ENCODE measurements around the gene POU3F2.

The POU3F2 gene

DNA sequence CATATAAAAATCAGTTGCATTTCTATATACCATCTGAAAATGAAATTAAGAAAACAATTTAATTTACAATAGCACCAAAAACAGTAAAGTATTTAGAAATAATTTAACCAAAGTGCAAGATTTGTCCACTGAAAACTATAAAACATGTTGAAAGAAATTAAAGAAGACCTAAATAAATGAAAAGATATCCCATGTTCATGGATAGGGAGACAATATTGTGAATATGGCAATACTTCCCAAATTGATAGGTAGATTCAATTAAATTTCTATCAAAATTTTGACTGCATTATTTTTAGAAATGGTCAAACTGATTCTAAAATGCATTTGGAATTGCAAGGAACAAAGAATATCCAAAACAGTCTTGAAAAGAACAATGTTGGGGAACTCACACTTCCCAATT, 17.6 kb upstream of the POU3F2 start:
- no peak overlapping the region for H2AK5ac ChIP-seq (ENCODE audit: low read depth, low read length)

DNA sequence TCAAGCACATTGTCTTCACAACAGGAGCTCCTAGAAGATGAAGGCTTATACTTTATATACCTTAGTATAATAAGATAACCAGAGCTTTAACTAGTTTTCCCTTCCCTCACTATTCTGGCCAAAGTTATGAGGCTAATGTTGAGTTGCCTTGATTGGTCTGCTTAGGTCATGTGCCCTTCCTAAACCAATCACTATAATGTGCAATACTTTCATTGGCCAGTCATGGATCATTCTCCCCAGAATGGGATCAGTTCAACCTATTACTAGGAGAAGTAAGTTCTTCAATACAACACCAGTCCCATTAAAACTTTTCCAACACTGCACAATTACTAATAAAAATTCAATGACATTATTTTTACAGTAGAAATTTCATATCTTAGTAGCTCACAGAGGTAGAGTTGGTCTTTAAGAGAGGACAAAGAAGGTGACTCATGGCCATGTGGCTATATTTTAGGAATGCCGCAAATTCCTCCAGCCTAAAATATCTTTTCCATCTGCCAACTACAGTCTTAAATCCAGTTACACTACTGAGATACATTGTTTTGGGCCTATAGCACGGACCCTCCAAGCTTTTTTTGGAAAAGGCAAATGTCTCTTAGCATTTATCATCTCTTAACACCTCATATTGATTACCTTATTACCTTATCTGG, 12.5 kb upstream of the POU3F2 start:
- no peak overlapping the region for H3K4me3 ChIP-seq (ENCODE audit: low read length in 2 of 2)
- no peak overlapping the region for H2BK12ac ChIP-seq (ENCODE audit: low read length)
- no peak overlapping the region for H3K18ac ChIP-seq (ENCODE audit: low read length)
- no peak overlapping the region for H3K9ac ChIP-seq (ENCODE audit: low read depth, low read length, poor library complexity)
- H3K4me1 ChIP-seq (ENCODE audit: control insufficient read depth in 2 of 2, insufficient read depth in 1 of 2, low read depth in 1 of 2, low read length in 2 of 2), result peaks cover 7 to 13% of the 10 kb centered on the region in 2 donors
- no peak overlapping the region for H4K91ac ChIP-seq (ENCODE audit: low read depth, low read length, poor library complexity)
- no CpG with 5 or more reads among the region's 2 CpGs for WGBS, 2 donors (ENCODE audit: extremely low coverage in 2 of 2, insufficient read length in 2 of 2, insufficient replicate concordance in 1 of 2)
- H3K36me3 ChIP-seq (replicated peaks in 1 of 2; ENCODE audit: control insufficient read depth in 2 of 2, insufficient read depth in 2 of 2, low read length in 2 of 2), result no peaks in the 10 kb centered on the region
- DNase-seq (ENCODE audit: low spot score), result no peak
- H3K9me3 ChIP-seq (replicated peaks in 1 of 2; ENCODE audit: control insufficient read depth in 2 of 2, insufficient read depth in 1 of 2, low read depth in 1 of 2, low read length in 2 of 2), result no peaks in the 10 kb centered on the region
- no peak overlapping the region for H2BK120ac ChIP-seq (ENCODE audit: low read depth, low read length)
- H2BK15ac ChIP-seq (ENCODE audit: low read length), result no peak overlapping the region
- H2AK5ac ChIP-seq (ENCODE audit: low read depth, low read length), result no peak overlapping the region
- H2AFZ ChIP-seq (ENCODE audit: low read length), result no peak overlapping the region
- H3K4me2 ChIP-seq (ENCODE audit: insufficient read depth, low read length, poor library complexity, severe bottlenecking), result no peak overlapping the region
- no peak overlapping the region for H2BK5ac ChIP-seq (ENCODE audit: low read length)
- no peak overlapping the region for H4K8ac ChIP-seq (ENCODE audit: low read depth, low read length)
- H3K23ac ChIP-seq (ENCODE audit: low read depth, low read length, poor library complexity), result no peak overlapping the region
- no peak overlapping the region for H3K4ac ChIP-seq (ENCODE audit: low read length)
- H3K27me3 ChIP-seq (ENCODE audit: control insufficient read depth in 3 of 3, insufficient read depth in 3 of 3, low read depth in 1 of 3, low read length in 3 of 3), result peaks cover 0 to 29% (median 5%) of the 10 kb centered on the region in 3 experiments
- no peak overlapping the region for H3K14ac ChIP-seq (ENCODE audit: low read length)
- H3K27ac ChIP-seq (replicated peaks; ENCODE audit: low read length), result no peak overlapping the region
- no peaks in the 10 kb centered on the region for H3K79me1 ChIP-seq (ENCODE audit: low read depth, low read length)

More for the DNA sequence above, 17.6 kb upstream of the POU3F2 start:
- H3K18ac ChIP-seq (ENCODE audit: low read length), result no peak overlapping the region
- DNase-seq (ENCODE audit: low spot score), result no peak
- no peak overlapping the region for H2BK5ac ChIP-seq (ENCODE audit: low read length)
- no peak overlapping the region for H3K4me2 ChIP-seq (ENCODE audit: insufficient read depth, low read length, poor library complexity, severe bottlenecking)
- no peaks in the 10 kb centered on the region for H3K4me1 ChIP-seq (ENCODE audit: control insufficient read depth in 2 of 2, insufficient read depth in 1 of 2, low read depth in 1 of 2, low read length in 2 of 2)
- no peaks in the 10 kb centered on the region for H3K36me3 ChIP-seq (replicated peaks in 1 of 2; ENCODE audit: control insufficient read depth in 2 of 2, insufficient read depth in 2 of 2, low read length in 2 of 2)
- no peak overlapping the region for H4K8ac ChIP-seq (ENCODE audit: low read depth, low read length)
- H3K9me3 ChIP-seq (replicated peaks in 1 of 2; ENCODE audit: control insufficient read depth in 2 of 2, insufficient read depth in 1 of 2, low read depth in 1 of 2, low read length in 2 of 2), result peaks cover 0 to 6% of the 10 kb centered on the region in 2 donors
- H3K9ac ChIP-seq (ENCODE audit: low read depth, low read length, poor library complexity), result no peak overlapping the region
- H3K27ac ChIP-seq (replicated peaks; ENCODE audit: low read length), result no peak overlapping the region
- no peaks in the 10 kb centered on the region for H3K79me1 ChIP-seq (ENCODE audit: low read depth, low read length)
- H3K23ac ChIP-seq (ENCODE audit: low read depth, low read length, poor library complexity), result no peak overlapping the region
- H3K4ac ChIP-seq (ENCODE audit: low read length), result no peak overlapping the region
- H2BK12ac ChIP-seq (ENCODE audit: low read length), result no peak overlapping the region
- H2BK15ac ChIP-seq (ENCODE audit: low read length), result no peak overlapping the region
- H2AFZ ChIP-seq (ENCODE audit: low read length), result no peak overlapping the region
- H4K91ac ChIP-seq (ENCODE audit: low read depth, low read length, poor library complexity), result no peak overlapping the region
- H2BK120ac ChIP-seq (ENCODE audit: low read depth, low read length), result no peak overlapping the region
- no peak overlapping the region for H3K14ac ChIP-seq (ENCODE audit: low read length)
- no peak overlapping the region for H3K4me3 ChIP-seq (ENCODE audit: low read length in 2 of 2)
- H3K27me3 ChIP-seq (ENCODE audit: control insufficient read depth in 3 of 3, insufficient read depth in 3 of 3, low read depth in 1 of 3, low read length in 3 of 3), result no peaks in the 10 kb centered on the region

DNA sequence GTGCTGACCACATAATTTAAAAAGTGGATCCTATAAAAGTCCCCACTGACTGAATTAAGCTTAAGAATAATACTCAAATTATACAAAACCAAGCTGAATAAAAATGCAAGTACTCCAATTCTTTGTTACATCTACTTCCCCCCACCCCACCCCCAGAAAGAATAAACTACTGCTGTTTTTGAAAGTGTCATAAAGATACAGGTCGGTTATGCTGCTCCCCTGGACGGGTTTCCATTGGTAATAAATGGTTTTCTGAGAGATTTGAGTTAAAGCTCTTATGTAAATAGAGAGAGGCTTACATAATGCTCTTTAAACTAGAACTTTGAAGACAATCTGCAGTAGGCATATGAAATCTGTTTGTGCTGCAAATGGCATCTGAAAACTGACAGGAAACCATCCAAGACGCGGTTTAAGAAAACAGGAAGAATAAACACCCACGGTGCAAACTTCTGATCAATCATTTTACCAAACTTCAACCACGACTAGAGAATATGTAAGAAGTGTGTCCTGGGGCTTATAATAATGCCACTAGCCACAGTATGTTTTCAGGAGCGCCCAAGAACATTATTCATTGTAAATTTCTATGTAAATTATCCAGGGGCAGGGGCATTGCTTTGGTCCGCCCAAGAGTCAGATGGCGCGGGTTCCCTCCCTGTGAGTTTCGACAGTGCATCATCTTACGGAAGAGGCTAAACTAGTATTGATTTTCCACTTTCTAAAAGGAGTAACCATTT, 10.8 kb upstream of the POU3F2 start:
- H3K79me1 ChIP-seq (ENCODE audit: low read depth, low read length), result no peaks in the 10 kb centered on the region
- no peak overlapping the region for H4K91ac ChIP-seq (ENCODE audit: low read depth, low read length, poor library complexity)
- H2BK120ac ChIP-seq (ENCODE audit: low read depth, low read length), result no peak overlapping the region
- H2BK12ac ChIP-seq (ENCODE audit: low read length), result no peak overlapping the region
- H3K4me2 ChIP-seq (ENCODE audit: insufficient read depth, low read length, poor library complexity, severe bottlenecking), result peak overlapping the region; percentile 95
- no peak overlapping the region for H3K14ac ChIP-seq (ENCODE audit: low read length)
- no peak overlapping the region for H3K27ac ChIP-seq (replicated peaks; ENCODE audit: low read length)
- no peak overlapping the region for H3K23ac ChIP-seq (ENCODE audit: low read depth, low read length, poor library complexity)
- no peaks in the 10 kb centered on the region for H3K9me3 ChIP-seq (replicated peaks in 1 of 2; ENCODE audit: control insufficient read depth in 2 of 2, insufficient read depth in 1 of 2, low read depth in 1 of 2, low read length in 2 of 2)
- H2BK15ac ChIP-seq (ENCODE audit: low read length), result no peak overlapping the region
- H3K9ac ChIP-seq (ENCODE audit: low read depth, low read length, poor library complexity), result no peak overlapping the region
- peak overlapping the region; percentile 76 to 92 for H3K4me3 ChIP-seq (ENCODE audit: low read length in 2 of 2)
- peaks cover 11 to 16% of the 10 kb centered on the region in 2 donors for H3K4me1 ChIP-seq (ENCODE audit: control insufficient read depth in 2 of 2, insufficient read depth in 1 of 2, low read depth in 1 of 2, low read length in 2 of 2)
- peaks cover 0 to 38% (median 5%) of the 10 kb centered on the region in 3 experiments for H3K27me3 ChIP-seq (ENCODE audit: control insufficient read depth in 3 of 3, insufficient read depth in 3 of 3, low read depth in 1 of 3, low read length in 3 of 3)
- no peak overlapping the region for H4K8ac ChIP-seq (ENCODE audit: low read depth, low read length)
- no peak overlapping the region for H3K18ac ChIP-seq (ENCODE audit: low read length)
- no peaks in the 10 kb centered on the region for H3K36me3 ChIP-seq (replicated peaks in 1 of 2; ENCODE audit: control insufficient read depth in 2 of 2, insufficient read depth in 2 of 2, low read length in 2 of 2)
- DNase-seq (ENCODE audit: low spot score), result no peak
- peak overlapping the region; percentile 81 for H2AFZ ChIP-seq (ENCODE audit: low read length)
- no peak overlapping the region for H2BK5ac ChIP-seq (ENCODE audit: low read length)
- H2AK5ac ChIP-seq (ENCODE audit: low read depth, low read length), result no peak overlapping the region
- WGBS, 2 donors (ENCODE audit: extremely low coverage in 2 of 2, insufficient read length in 2 of 2, insufficient replicate concordance in 1 of 2), result no CpG with 5 or more reads among the region's 12 CpGs
- no peak overlapping the region for H3K4ac ChIP-seq (ENCODE audit: low read length)

DNA sequence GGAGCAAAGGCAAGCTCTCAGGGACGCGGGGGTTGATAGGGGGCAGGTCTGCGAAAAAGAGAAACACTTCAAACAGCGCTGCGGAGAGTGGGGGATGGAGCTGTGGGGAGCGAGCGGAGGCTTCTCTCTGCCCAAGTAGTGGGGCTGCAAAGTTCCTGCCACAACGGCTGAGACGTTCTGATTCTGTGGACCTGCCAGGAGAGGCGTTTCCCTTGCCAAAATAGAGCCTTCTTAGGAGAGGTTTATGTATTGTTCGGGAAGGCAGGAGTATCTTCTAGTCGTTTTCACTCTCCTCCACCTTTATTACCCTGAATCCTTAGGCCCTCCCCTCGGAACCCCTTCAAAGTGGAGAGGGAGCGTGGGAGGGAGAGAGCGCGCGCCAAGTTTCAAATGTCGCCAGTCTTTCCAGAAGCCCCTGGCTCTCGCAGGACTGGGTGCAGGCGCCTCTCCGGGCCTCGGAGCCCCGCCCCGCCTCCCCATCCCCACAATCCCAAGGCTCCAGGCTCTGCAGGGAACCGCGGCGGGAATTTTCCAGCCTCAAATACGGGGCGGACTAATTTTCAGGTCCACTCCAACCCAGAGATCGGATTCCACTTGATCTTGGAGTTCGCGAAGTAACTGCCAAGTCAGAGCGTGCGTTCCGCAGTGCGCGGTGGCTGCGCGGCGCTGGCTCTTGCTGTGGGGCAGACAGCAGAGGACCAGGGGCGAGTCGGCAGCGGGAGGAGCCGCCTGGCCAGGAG, 10.0 kb upstream of the POU3F2 start:
- no peaks in the 10 kb centered on the region for H3K79me1 ChIP-seq (ENCODE audit: low read depth, low read length)
- H2AK5ac ChIP-seq (ENCODE audit: low read depth, low read length), result no peak overlapping the region
- peak; percentile 42 for DNase-seq (ENCODE audit: low spot score)
- no peak overlapping the region for H2BK12ac ChIP-seq (ENCODE audit: low read length)
- no peaks in the 10 kb centered on the region for H3K9me3 ChIP-seq (replicated peaks in 1 of 2; ENCODE audit: control insufficient read depth in 2 of 2, insufficient read depth in 1 of 2, low read depth in 1 of 2, low read length in 2 of 2)
- peak overlapping the region; percentile 76 for H3K9ac ChIP-seq (ENCODE audit: low read depth, low read length, poor library complexity)
- WGBS, 2 donors (ENCODE audit: extremely low coverage in 2 of 2, insufficient read length in 2 of 2, insufficient replicate concordance in 1 of 2), result no CpG with 5 or more reads among the region's 44 CpGs
- H3K4me2 ChIP-seq (ENCODE audit: insufficient read depth, low read length, poor library complexity, severe bottlenecking), result peak overlapping the region; percentile 95
- peak overlapping the region; percentile 76 to 92 for H3K4me3 ChIP-seq (ENCODE audit: low read length in 2 of 2)
- H2BK5ac ChIP-seq (ENCODE audit: low read length), result no peak overlapping the region
- H3K4ac ChIP-seq (ENCODE audit: low read length), result no peak overlapping the region
- H3K23ac ChIP-seq (ENCODE audit: low read depth, low read length, poor library complexity), result no peak overlapping the region
- H3K27me3 ChIP-seq (ENCODE audit: control insufficient read depth in 3 of 3, insufficient read depth in 3 of 3, low read depth in 1 of 3, low read length in 3 of 3), result peaks cover 0 to 45% (median 5%) of the 10 kb centered on the region in 3 experiments
- peaks cover 14 to 16% of the 10 kb centered on the region in 2 donors for H3K4me1 ChIP-seq (ENCODE audit: control insufficient read depth in 2 of 2, insufficient read depth in 1 of 2, low read depth in 1 of 2, low read length in 2 of 2)
- peak overlapping the region; percentile 81 for H2AFZ ChIP-seq (ENCODE audit: low read length)
- H3K18ac ChIP-seq (ENCODE audit: low read length), result peak overlapping the region; percentile 85
- no peaks in the 10 kb centered on the region for H3K36me3 ChIP-seq (replicated peaks in 1 of 2; ENCODE audit: control insufficient read depth in 2 of 2, insufficient read depth in 2 of 2, low read length in 2 of 2)
- no peak overlapping the region for H2BK120ac ChIP-seq (ENCODE audit: low read depth, low read length)
- no peak overlapping the region for H3K14ac ChIP-seq (ENCODE audit: low read length)
- H4K8ac ChIP-seq (ENCODE audit: low read depth, low read length), result no peak overlapping the region
- no peak overlapping the region for H4K91ac ChIP-seq (ENCODE audit: low read depth, low read length, poor library complexity)
- no peak overlapping the region for H3K27ac ChIP-seq (replicated peaks; ENCODE audit: low read length)
- peak overlapping the region; percentile 37 for H2BK15ac ChIP-seq (ENCODE audit: low read length)
